OCI-LY3 (cell line): ENCODE results near the gene HIVEP2.

Experiments used
- CTCF ChIP-seq: fragments of 200-600, 300-600 bp; sonication (generic); IDR thresholded peaks from 2 replicates; pipeline ENCODE4 v1.5.1; 2014; ENCODE audit warnings: antibody characterized with exemption, low read length, low read depth
- EZH2phosphoT487 ChIP-seq: fragments of 200-600 bp; shearing (Covaris generic); IDR thresholded peaks from 2 replicates; pipeline ENCODE4 v1.6.1; 2018; ENCODE audit warnings: antibody characterized with exemption, mixed run types, low read depth

DNA sequence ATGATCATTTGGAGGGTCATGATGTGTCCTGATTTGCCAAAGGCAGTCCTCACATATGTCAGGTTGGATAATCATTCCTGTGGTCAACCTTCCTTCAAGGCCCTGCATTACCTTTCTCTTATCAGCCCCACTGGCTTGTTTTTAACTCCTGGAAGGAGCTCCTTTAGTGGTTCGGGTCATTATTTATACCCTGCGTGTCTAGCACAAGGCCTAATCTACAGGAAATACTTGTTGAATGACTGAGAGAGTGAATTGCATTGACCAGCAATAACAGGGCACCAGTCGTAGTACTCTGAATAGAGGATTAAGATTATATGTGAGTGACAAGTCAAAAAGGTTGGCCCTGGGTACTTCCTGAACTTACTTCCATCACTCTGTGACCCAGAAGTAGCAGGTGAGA lies 4.5 kb downstream of the HIVEP2 start:
- TF ChIP-seq CTCF (no peak), EZH2phosphoT487 (no peak)
